GM12878 (cell line): Measurements from ENCODE around the gene NR1I3. TPM values are rescaled to one million over a fixed set of nuclear protein-coding genes. Genes with fewer than 3 reads are reported as not detected.

ENCODE experiments used
- ATAC-seq: fragments of 200-7000 bp; cut with Tn5 transposase; 3 replicates; pipeline ENCODE4 v1.9.1; 2020; ENCODE audit warnings: mild to moderate bottlenecking, moderate library complexity
- BruUV-seq: library from RNA; stranded (reverse); fragments of 400-500 nt; replicated peaks from 2 replicates; lab custom pipeline; 2021; lab: Mats Ljungman, UMichigan
- CTCF ChIA-PET: fragments of 300-600 bp; sonication (Branson Sonifier 250); formaldehyde crosslinking; extraction: SDS; loops from one replicate; lab custom pipeline; 2021; ENCODE audit warnings: inconsistent platforms; lab: Yijun Ruan, JAX
- POLR2A ChIA-PET: fragments of 350-600 bp; formaldehyde crosslinking; extraction: SDS; loops from one replicate; lab custom pipeline; 2021; ENCODE audit warnings: inconsistent platforms; lab: Charles Lee
- RAD21 ChIA-PET: fragments of 300-600 bp; sonication (Branson Sonifier 250); formaldehyde crosslinking; loops from one replicate; lab custom pipeline; 2023; ENCODE audit warnings: antibody characterized with exemption; ENCODE audit not compliant: unreplicated experiment; lab: Charles Lee
- SMC1A ChIA-PET: fragments of 300-600 bp; sonication (Branson Sonifier 250); formaldehyde crosslinking; loops from one replicate; lab custom pipeline; 2023; ENCODE audit not compliant: unreplicated experiment, uncharacterized antibody; lab: Charles Lee
- DNase-seq: peaks from one replicate; pipeline ENCODE4 v3.0.0-alpha.2; 2011; ENCODE audit warnings: low read depth, low spot score
- FAIRE-seq: peaks from 3 replicates; lab custom pipeline; 2011; peaks lifted over from hg19 to GRCh38; lab: Jason Lieb, UNC
- H2AFZ ChIP-seq: 2 replicates; pipeline ENCODE4 v1.6.0; 2011; ENCODE audit warnings: low read depth, low read length, control low read depth; ENCODE audit not compliant: control insufficient read depth
- H3K27ac ChIP-seq: 2 replicates; pipeline ENCODE4 v1.5.1; 2011; ENCODE audit warnings: control low read depth; ENCODE audit not compliant: control insufficient read depth, insufficient read depth
- H3K27me3 ChIP-seq, 2 experiments: replicated peaks in 1 of 2; 2 replicates each; pipeline versions ENCODE4 v1.6.0 to v1.6.1; 2011; ENCODE audit warnings: low read length in 1 of 2; ENCODE audit not compliant: control insufficient read depth in 2 of 2, insufficient read depth in 2 of 2
- H3K36me3 ChIP-seq, 2 experiments: 2 replicates each; pipeline ENCODE4 v1.5.1; 2011; ENCODE audit warnings: low read length in 1 of 2; ENCODE audit not compliant: control insufficient read depth in 2 of 2, insufficient read depth in 2 of 2
- H3K4me1 ChIP-seq: 2 replicates; pipeline ENCODE4 v1.6.1; 2011; ENCODE audit warnings: mild to moderate bottlenecking, low read length, moderate library complexity, mixed read lengths; ENCODE audit not compliant: control insufficient read depth, insufficient read depth
- H3K4me2 ChIP-seq: 2 replicates; pipeline ENCODE4 v1.6.0; 2011; ENCODE audit warnings: control low read depth; ENCODE audit not compliant: control insufficient read depth, insufficient read depth
- H3K4me3 ChIP-seq: fragments of 200-600 bp; sonication (generic); 2 replicates; pipeline ENCODE4 v1.5.1; 2016
- H3K79me2 ChIP-seq: 2 replicates; pipeline ENCODE4 v1.6.0; 2011; ENCODE audit warnings: low read length; ENCODE audit not compliant: control insufficient read depth, insufficient read depth
- H3K9ac ChIP-seq: 2 replicates; pipeline ENCODE4 v1.8.0; 2011; ENCODE audit warnings: low read length, control low read depth, mixed read lengths; ENCODE audit not compliant: control insufficient read depth, insufficient read depth
- H3K9me3 ChIP-seq: replicated peaks from 3 replicates; pipeline ENCODE4 v1.5.1; 2011; ENCODE audit warnings: mild to moderate bottlenecking, low read length; ENCODE audit not compliant: control insufficient read depth, insufficient read depth
- H4K20me1 ChIP-seq: 2 replicates; pipeline ENCODE4 v1.6.0; 2011; ENCODE audit not compliant: control insufficient read depth, insufficient read depth
- BCL3 ChIP-seq: IDR thresholded peaks from 2 replicates; pipeline ENCODE4 v1.6.1; 2011; ENCODE audit warnings: borderline replicate concordance, low read depth, mild to moderate bottlenecking, moderate library complexity, low read length; ENCODE audit not compliant: insufficient read depth, poor library complexity, severe bottlenecking
- HDAC2 ChIP-seq: fragments of 200-600 bp; sonication (generic); IDR thresholded peaks from 2 replicates; pipeline ENCODE4 v1.6.1; 2017
- KDM1A ChIP-seq: fragments of 200-600 bp; sonication (generic); IDR thresholded peaks from 2 replicates; pipeline ENCODE4 v1.6.1; 2016; ENCODE audit warnings: borderline replicate concordance
- NFYB ChIP-seq: IDR thresholded peaks from 2 replicates; pipeline ENCODE4 v1.6.1; 2011; ENCODE audit warnings: low read depth, mild to moderate bottlenecking, low read length, improper control_type of control experiment, moderate library complexity; ENCODE audit not compliant: insufficient read depth
- RB1 ChIP-seq: fragments of 450-650 bp; formaldehyde crosslinking; IDR thresholded peaks from 2 replicates; pipeline ENCODE4 v1.6.1; 2017; ENCODE audit warnings: mild to moderate bottlenecking, borderline replicate concordance
- RCOR1 ChIP-seq: conservative IDR thresholded peaks from 2 replicates; pipeline ENCODE4 v1.6.1; 2012; ENCODE audit warnings: low read depth, low read length, improper control_type of control experiment
- SMAD1 ChIP-seq: fragments of 450-650 bp; IDR thresholded peaks from 2 replicates; pipeline ENCODE4 v1.6.1; 2018; ENCODE audit warnings: mild to moderate bottlenecking, low read depth; ENCODE audit not compliant: partially characterized antibody
- TBL1XR1 ChIP-seq: IDR thresholded peaks from 2 replicates; pipeline ENCODE4 v1.6.1; 2012; ENCODE audit warnings: low read depth, low read length, improper control_type of control experiment
- ZBTB40 ChIP-seq: fragments of 450-650 bp; IDR thresholded peaks from 2 replicates; pipeline ENCODE4 v1.6.1; 2016; ENCODE audit warnings: mild to moderate bottlenecking, moderate library complexity, borderline replicate concordance
- ZNF384 ChIP-seq: IDR thresholded peaks from 2 replicates; pipeline ENCODE4 v1.6.1; 2012; ENCODE audit warnings: low read depth, mild to moderate bottlenecking, low read length, improper control_type of control experiment, borderline replicate concordance
- WGBS: methylation state at CpG from one replicate; pipeline ENCODE4 v1.1.6; 2016; ENCODE audit warnings: low lambda C conversion rate; ENCODE audit not compliant: insufficient replicate concordance, insufficient coverage; ENCODE audit errors: missing lambda C conversion rate; 5-methylcytosine and 5-hydroxymethylcytosine counted together
- in situ Hi-C: fragments of 300-500 bp; cut with MboI; formaldehyde crosslinking; loops from 9 replicates; pipeline ENCODE4 v1.14.3; 2018; ENCODE audit warnings: mixed read lengths
- intact Hi-C: fragments of 100-400 bp; cut with micrococcal nuclease; formaldehyde crosslinking; loops from one replicate; pipeline ENCODE4 v1.14.2; 2022; ENCODE audit not compliant: unreplicated experiment
- polyA plus RNA-seq, 11 experiments: library from polyadenylated mRNA; depleted of rRNA in 4 of 11; unstranded in 6 of 11; stranded (reverse) in 5 of 11; fragments of >200 nt; fragmentation: Nextera tagmentation in 4 of 11; fragmentation: Illumina TruSeq in 1 of 11; extraction: Ambion mirVana in 4 of 11; extraction: Trizol in 1 of 11; gene quantifications; 1 replicate in 1 of 11; 2 replicates in 10 of 11; pipeline versions ENCODE4 v1.2.1 to v1.2.3, GENCODE V29; 2011 to 2016; ENCODE audit warnings: inconsistent platforms in 2 of 11, missing spikeins in 2 of 11, low read depth in 1 of 11
- total RNA-seq, 4 experiments: library from RNA; depleted of rRNA in 3 of 4; stranded (reverse); fragments of >200 nt in 3 of 4; fragmentation: Illumina TruSeq in 1 of 4; extraction: Trizol in 1 of 4; gene quantifications; 2 replicates each; pipeline versions ENCODE4 v1.2.1 to v1.2.3, GENCODE V29; 2013 to 2021
- TF ChIP-seq, protein P1 (sequence below): fragments of 450-650 bp; IDR thresholded peaks from 2 replicates; pipeline ENCODE4 v1.6.1; 2018; ENCODE audit warnings: mild to moderate bottlenecking, low read depth, moderate library complexity; ENCODE audit not compliant: partially characterized antibody
- TF ChIP-seq, protein P2 (sequence below): fragments of 450-650 bp; IDR thresholded peaks from 2 replicates; pipeline ENCODE4 v1.6.1; 2017; ENCODE audit warnings: mild to moderate bottlenecking, low read depth, inconsistent platforms; ENCODE audit not compliant: poor library complexity, severe bottlenecking

The NR1I3 gene
- total and polyA plus RNA-seq, 10 of the 15 experiments (the other 5 are each of a cell fraction or from before 2014, with no cell fraction given) = 0.13 to 0.52 (median 0.24) TPM; not detected in 7

DNA sequence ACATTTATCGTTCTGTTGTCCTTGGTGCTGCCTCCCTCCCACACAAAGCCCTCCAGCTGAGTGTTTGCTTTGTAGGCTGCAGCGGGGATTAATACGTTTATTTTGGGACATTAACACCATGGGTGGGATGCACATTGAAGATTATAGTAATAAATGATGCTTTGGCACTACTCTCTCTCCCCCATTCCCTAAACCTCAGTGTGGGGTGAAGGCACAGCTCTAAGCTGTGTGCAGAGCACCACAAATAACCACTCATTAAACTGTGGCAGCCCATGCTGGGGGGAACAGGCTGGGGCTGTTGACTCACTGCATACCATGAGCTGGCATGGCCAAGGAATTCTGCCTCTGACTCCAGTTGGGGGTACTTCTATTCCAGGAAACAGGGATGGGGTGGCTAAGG, 28.2 kb upstream of the NR1I3 start (continued):
- TF ChIP-seq NFYB (no peak), ZNF384 (no peak)

GRCh38 chr1:161265305-161265704, 27.3 kb upstream of the NR1I3 start:
- ChIA-PET RAD21 (no interaction called here), SMC1A (no interaction called here), POLR2A (interaction anchor here (0.6 to 1.0 kb wide), 2 partner anchors 83 kb away, joined by 3 to 4 read pairs; no protein-coding TSS in a partner anchor), CTCF (interaction anchor here (0.6 to 2.0 kb wide), 2 partner anchors 20 to 29 kb away, joined by 3 to 7 read pairs; no protein-coding TSS in a partner anchor)
- DNase-seq = no peak
- 46% methylated on average over 5 of the region's 5 CpGs for WGBS
- FAIRE-seq = no peak
- Histone ChIP-seq H3K9ac (no peak overlapping the region), H3K4me1 (peaks cover 12% of the 10 kb centered on the region), H3K79me2 (no peaks in the 10 kb centered on the region), H3K27ac (no peak overlapping the region), H3K4me3 (no peak overlapping the region), H3K27me3 (no peaks in the 10 kb centered on the region; a peak in 1 of 4 replicates), H3K4me2 (no peak overlapping the region), H3K36me3 (no peaks in the 10 kb centered on the region), H2AFZ (no peak overlapping the region), H4K20me1 (no peaks in the 10 kb centered on the region), H3K9me3 (no peaks in the 10 kb centered on the region)
- intact Hi-C loops (no loop called here), in situ Hi-C loops (no loop called here)
- BruUV-seq = no TSS peak
- no peak for ATAC-seq
- no peak for TF ChIP-seq BCL3
- TF ChIP-seq, protein P1, sequence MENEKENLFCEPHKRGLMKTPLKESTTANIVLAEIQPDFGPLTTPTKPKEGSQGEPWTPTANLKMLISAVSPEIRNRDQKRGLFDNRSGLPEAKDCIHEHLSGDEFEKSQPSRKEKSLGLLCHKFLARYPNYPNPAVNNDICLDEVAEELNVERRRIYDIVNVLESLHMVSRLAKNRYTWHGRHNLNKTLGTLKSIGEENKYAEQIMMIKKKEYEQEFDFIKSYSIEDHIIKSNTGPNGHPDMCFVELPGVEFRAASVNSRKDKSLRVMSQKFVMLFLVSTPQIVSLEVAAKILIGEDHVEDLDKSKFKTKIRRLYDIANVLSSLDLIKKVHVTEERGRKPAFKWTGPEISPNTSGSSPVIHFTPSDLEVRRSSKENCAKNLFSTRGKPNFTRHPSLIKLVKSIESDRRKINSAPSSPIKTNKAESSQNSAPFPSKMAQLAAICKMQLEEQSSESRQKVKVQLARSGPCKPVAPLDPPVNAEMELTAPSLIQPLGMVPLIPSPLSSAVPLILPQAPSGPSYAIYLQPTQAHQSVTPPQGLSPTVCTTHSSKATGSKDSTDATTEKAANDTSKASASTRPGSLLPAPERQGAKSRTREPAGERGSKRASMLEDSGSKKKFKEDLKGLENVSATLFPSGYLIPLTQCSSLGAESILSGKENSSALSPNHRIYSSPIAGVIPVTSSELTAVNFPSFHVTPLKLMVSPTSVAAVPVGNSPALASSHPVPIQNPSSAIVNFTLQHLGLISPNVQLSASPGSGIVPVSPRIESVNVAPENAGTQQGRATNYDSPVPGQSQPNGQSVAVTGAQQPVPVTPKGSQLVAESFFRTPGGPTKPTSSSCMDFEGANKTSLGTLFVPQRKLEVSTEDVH = no peak
- TF ChIP-seq KDM1A = no peak
- TF ChIP-seq SMAD1 = no peak
- no peak for TF ChIP-seq ZBTB40
- no peak for TF ChIP-seq HDAC2
- TF ChIP-seq RB1 = no peak
- no peak for TF ChIP-seq RCOR1
- TF ChIP-seq TBL1XR1 = no peak
- TF ChIP-seq, protein P2, sequence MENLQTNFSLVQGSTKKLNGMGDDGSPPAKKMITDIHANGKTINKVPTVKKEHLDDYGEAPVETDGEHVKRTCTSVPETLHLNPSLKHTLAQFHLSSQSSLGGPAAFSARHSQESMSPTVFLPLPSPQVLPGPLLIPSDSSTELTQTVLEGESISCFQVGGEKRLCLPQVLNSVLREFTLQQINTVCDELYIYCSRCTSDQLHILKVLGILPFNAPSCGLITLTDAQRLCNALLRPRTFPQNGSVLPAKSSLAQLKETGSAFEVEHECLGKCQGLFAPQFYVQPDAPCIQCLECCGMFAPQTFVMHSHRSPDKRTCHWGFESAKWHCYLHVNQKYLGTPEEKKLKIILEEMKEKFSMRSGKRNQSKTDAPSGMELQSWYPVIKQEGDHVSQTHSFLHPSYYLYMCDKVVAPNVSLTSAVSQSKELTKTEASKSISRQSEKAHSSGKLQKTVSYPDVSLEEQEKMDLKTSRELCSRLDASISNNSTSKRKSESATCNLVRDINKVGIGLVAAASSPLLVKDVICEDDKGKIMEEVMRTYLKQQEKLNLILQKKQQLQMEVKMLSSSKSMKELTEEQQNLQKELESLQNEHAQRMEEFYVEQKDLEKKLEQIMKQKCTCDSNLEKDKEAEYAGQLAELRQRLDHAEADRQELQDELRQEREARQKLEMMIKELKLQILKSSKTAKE = no peak
